GM21619 (cell line): Measurements from ENCODE around the gene HDAC7.

Experiments used
- ATAC-seq: cut with Tn5 transposase; IDR thresholded peaks from one replicate; pipeline ENCODE4 v1.9.1; 2021; ENCODE audit not compliant: unreplicated experiment

Gene HDAC7

GRCh38 chr12:47735649-47736048, 84.1 kb downstream of the HDAC7 start:
- no peak for ATAC-seq

GRCh38 chr12:47734725-47735480, 84.8 kb downstream of the HDAC7 start:
- ATAC-seq = no peak

- ATAC-seq = no peak
Observed at GRCh38 chr12:47733142-47733541, 86.6 kb downstream of the HDAC7 start.
